ENCODE measurements around the gene CEP70.

Gene CEP70

DNA sequence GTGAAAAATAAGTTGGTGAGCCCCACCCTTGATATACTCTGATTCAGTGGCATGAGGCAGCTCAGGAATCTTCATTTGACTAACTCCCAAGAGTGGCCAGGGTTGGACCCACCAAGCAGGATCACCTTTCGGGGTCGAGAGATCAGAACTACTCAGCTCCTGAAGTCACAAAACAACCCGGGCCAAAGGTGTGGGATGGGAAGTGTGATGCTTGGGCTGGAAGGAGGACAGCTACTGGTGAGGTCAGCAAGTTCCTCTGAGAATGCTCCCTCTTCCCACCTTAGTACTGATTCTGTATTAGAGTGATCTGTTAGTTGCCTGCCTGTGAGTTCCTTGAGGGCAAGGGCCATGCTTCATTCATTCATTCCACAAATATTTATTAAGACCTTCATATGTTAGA is 144.6 kb downstream of the CEP70 start:
- DNase-seq, result no peak

DNA sequence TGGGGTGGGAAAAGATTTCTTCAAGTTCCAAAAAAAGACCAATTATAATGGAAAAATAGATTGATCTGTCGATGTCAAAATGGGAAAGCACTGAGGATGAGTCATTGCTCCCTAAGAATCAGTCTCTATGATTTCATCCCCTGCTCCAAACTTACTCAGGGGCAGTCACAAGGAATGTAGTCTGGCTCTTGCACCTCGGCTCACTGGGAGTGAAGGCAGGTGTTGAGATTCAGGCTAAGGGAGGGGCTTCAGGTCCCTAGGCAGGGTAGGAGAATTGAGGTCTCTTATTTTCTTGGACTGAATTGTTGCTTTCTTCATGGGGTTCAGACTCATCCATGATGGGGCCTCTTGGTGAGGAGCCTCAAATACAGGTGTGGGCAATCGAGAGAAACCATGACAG is 145.4 kb downstream of the CEP70 start:
- no peak for DNase-seq

DNA sequence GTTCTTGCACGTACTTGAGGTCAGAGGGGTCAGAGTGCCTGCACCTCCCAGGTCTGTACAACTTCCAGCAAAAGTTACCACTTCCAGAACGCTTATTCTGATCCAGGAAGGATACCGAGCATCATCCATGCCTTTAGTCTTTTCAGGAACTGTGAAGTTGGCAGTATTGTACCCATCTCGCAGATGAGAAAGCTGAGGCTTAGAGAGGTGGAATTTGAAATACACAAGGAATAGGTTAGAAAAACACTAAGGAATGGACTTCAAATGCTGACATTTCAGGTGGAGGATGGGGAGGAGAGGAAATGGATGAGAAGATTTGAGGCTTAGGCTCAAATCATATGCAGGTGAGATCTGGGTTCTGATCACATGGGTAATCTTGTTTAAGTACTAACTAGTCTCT is 148.4 kb downstream of the CEP70 start:
- no peak for DNase-seq

DNA sequence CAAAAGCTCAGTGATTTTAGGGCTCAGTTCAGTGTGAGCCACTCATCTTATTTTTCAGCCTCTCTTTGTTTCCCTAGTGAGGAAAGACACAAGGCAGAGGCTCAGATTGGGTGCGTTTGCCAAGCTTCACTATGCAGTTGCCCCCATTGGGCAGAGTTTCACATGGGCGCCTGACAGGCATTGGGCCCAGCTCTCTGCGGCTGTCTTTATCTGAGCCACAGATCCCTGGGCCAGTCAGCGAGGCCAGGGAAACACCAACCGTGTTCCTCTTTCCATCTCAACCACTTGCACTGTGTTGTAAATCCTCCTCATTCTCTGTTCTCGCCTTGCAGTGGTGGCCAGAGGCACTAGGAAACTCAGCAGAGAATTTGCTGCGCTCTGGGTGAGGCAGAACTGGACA is 148.8 kb downstream of the CEP70 start:
- DNase-seq, result no peak
